Measurements from ENCODE around the gene ALX3.
"Not testable (repeated sequence)": the region's sequence is repeated elsewhere in the genome, so short reads cannot be mapped to it uniquely, and the experiment has no call there.

ALX3 gene

DNA sequence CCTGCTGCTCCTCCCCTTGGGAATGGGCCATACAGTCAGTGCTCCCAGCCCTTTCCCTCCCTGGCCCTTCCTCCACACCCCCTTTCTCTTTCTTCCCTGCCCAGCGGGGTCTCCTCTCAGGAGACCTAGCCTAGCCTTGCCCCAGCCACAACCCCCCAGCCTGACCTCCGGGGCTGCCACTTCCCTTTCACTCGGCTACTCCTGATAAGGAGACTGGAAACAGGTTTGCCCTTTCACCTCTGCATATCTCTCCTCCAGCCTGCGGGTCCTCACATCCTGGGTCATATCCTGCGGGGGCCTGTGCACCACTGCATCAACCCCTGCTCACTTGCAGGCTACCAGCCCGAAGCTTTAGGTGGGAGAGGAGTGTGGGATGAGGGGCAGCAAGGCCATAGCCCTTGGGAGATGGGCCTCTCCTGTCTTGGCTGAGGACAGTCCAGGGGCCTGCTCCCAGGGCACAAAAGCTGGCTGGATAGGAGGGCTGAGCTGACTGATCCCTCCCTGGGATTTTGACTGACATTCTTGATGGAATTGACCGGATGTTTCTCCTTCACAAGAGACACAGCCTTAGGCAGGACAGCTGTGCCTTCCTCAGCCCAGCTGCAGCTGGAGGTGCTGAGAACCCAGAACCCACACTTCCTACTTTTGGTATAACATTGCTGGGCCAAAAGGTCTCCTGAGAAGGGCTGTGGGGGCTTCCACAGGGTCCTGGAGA is 19.2 kb upstream of the ALX3 start:
- no peak for DNase-seq

DNA sequence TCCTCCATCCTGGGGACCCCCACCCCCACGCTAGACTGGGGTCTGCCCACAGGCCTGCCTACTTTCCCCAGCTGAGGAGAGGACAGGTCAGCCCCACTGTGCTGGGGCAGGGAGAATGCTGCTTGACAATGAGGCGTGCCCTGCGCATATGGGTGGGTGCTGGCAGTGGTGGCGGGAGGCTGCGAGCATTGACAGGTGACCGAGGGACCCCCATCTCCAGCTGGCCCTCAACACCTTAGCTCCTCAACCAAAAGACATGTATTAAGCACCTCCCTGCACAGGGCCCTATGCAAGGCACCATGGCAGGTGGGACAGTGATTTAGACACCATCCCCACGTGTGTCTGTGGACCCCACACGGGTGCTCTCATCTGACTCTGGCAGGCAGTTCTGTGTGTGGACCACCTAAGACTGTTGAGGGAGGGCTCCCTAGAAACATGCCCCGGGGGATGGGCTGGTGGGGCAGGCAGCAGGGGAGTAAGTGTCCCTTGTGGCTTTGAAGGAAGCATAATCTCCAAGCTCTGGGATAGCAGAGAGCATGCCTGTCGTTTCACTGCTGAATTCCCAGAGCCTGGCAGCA is 18.4 kb upstream of the ALX3 start:
- no peak for DNase-seq

DNA sequence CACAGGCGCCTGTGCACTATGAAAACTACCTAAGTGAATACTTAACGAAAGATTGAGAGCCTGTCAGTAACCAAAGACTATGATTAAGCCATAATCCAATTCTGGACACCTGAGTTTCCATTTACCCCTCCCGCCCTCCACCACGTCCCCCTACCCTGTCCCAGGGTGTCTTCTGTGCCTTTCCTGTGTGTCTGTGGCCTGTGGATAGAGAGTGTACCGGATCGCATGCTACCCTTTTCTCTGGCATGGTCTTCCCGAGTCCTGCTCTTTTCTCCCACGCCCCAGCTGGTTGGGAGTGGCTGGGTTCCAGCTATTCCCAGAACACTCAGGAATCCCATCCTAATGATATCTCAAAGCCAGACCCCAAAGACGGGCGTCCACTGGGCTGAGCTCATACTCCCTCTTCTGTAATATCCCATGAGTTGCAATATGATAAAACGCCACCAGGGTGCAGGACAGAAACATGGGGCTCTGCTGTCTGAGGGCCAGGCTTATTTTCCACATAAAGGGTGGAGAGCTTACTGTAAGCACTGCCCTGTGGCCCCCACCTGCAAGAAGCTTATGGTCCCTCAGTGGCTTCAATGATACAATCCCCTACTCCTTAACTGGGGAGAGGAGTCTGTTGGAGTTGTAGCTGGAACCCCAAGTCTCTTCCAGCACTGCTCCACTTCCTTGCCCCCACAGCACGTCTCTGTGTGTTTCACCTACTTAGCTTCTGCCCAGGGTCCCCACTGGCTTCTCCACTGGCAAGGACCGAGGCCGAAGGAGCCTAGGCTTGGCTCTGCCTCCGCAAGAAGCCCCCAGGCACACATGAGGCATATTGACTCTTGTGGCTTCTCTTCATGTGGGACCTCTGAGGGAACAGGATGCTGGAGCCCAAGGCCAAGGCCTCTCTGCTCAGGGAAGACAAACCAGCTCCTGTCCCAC is 17.6 kb upstream of the ALX3 start:
- peak in 13 of 51 donors; percentile 8 to 43 (median 20) for DNase-seq

DNA sequence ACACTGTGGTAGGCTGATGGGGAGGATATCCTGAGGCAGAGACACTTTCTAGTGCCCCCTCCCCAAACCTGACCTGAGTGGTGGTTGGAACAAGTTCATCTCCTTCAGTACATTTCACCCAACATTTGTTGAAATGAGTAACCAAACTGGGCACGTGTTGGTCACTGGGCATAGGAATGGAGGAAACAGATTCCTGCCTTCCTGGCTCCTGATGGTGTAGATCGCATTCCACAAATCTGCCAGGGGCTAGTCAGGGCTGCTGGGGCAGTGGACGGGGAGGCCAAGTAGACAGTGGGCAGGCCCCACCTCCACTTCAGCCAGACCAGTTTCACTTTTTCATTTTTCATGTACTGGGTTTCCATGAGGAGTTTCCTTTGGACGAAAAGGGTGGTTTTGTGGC is 16.5 kb upstream of the ALX3 start:
- DNase-seq, result no peak

DNA sequence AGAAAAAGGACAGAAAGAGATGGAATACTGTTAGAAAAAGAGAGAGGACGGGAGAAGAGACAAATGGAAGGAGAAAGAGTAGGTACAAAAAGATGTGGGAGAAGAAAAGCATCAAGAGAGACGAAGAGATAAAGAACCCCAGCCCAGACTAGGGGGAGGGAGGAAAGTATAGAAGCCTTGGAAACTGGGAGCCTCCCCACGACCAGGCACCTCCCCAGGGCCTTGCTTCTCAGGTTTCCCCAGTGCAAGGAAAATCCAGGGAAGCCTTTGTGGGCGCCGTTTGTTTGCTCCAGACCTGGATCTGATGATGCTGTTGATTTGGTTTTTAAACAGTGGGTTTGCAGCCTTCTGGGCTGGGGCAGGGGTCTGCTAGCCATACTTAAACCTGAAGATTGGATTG is 15.2 kb upstream of the ALX3 start:
- DNase-seq, result no peak

DNA sequence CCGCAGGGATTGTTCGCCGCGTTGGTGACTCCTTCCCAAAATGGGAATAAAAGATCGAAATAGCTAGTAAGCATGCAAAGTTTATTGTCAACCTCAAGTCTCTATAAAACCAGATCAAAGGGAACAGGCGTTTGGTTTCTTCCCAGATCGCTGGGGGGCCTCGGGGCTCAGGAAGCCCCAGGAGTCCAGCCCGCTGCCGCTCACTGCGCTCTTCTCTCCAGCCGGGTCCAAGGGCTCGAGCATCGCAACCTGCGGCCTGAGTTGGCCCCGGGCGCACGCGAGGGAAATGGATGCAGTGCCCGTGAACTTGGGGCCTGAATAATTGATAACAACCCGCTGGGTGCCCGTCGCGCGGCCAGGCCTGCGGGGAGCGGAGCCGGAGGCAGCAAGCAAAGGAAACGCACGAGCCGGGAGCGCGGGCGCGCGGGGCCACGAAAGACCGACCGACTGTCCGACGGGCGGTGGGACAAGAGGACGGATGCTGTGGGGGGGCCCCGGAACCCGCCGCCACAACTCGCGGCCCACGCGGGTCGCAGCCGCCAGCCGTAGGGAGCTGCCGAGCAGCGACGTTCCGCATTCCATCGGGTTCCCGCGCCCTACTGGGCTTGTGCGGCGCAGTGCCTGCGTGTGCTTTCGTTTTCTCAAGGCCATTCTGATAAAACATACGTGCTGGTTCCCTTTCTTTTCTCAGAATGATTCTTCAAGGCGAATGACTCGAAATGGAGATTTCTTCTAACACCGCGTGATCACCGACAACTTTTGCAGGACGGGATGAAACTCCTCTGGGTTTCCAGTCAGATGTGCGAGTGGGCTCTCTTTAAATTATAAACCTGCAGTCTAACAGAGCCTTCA is 14.0 kb upstream of the ALX3 start:
- peak in 1 of 51 donors; percentile 18 for DNase-seq

DNA sequence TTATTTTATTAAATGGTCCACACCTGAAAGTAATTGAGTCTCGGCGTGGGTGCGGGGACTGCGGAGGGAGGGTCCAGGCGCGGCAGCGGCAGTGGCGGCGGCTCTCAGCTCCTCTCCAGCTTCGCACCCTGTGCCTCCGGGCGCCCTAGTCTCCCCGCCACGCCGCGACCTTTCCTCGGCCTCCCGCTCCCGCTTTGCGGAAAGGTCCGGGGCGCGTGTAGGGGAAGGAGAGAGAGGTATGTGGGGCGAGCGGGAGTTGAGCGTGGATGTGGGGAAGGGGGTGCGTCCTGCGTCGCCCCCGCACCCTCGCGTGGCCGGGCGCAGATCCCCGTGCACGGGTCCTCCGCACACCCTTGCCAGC is 13.4 kb upstream of the ALX3 start:
- no peak for DNase-seq

DNA sequence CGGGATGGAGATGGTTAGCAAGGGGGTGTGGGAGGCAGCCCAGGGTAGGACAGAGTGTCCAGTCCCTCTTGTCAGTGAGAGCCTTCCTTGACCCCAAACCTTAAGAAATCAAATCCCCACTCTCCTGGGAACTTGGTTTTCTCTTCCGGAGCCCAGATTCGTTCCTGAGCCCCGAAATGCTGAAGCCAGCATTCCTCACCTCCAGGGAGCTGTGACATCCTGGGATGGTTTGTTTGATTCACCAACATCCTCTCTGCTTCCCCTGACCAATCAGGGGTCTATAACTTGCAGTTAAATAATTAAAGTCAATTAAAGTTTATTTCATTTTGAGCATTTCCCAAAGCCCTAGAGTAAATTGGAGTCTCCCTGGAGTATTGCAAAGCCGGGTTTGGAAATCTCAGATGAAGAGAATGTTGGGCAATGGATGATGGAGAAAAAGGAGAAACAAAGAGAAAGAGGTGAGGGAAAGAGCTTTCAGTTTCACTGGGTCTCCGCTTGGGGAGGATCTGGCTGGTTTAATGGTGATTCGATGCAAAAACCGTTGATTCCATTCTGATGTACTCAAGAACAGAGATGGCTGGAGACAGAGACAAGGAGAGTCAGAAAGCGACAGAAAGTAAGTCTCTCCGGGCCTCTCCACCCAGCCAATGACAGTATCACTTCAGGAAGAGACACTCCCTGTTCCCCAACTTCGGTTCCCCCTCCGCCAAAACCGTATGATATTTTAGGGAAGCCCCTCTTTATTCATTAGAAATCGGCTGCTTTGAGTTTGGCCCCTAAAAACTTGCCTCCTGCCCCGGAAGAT is 12.8 kb upstream of the ALX3 start:
- no peak for DNase-seq

DNA sequence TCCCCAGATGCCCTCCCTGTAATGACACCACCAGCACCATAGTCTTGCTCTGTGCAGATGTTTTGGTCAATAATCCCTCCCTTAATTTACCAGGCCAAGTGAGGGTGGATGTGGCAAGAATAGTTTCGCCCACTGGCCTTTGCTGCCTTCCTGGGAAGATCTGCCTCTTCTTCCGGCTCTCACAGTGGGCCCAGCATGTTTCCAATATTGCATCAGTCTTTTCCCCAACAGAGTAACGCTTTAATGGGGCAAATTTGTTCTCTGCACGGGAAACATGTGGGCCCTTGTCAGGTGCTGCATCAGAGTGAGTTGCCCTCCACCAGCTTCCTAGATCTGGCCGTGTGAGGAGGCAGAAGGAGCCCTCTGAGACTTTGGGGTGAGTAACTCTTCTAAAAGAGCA is 12.0 kb upstream of the ALX3 start:
- no peak for DNase-seq

DNA sequence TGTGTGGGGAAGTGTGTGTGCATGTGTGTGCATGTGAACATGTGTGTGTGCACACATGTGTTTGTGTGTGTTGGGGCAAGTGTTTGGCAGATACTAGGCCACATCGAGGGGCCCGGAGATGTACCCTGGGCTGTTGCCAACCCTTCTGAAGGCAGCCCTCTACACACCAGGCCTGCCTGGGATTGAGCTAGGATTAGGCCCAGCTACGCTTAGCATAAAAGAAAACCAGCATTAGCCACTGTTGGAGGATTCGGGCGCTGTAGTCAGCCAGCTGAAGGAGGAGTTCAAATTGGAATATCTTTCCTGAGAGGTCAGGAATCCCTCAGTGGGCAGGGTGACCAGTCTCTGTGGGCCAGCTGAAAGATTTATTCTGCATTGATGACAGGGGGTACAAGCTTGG is 10.6 kb upstream of the ALX3 start:
- no peak for DNase-seq

DNA sequence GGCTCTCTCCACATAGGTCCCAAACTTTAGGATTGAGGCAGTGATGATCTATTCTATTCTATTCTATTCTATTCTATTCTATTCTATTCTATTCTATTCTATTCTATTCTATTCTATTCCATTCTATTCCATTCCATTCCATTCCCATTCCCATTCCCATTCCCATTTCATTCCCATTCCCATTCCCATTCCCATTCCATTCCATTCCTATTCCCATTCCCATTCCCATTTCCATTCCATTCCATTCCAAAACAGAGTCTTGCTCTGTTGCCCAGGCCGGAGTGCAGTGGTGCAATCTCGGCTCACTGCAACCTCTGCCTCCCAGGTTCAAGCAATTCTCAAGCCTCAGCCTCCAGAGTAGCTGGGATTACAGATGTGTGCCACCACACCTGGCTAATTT is 9.5 kb upstream of the ALX3 start:
- not testable (repeated sequence) for DNase-seq

DNA sequence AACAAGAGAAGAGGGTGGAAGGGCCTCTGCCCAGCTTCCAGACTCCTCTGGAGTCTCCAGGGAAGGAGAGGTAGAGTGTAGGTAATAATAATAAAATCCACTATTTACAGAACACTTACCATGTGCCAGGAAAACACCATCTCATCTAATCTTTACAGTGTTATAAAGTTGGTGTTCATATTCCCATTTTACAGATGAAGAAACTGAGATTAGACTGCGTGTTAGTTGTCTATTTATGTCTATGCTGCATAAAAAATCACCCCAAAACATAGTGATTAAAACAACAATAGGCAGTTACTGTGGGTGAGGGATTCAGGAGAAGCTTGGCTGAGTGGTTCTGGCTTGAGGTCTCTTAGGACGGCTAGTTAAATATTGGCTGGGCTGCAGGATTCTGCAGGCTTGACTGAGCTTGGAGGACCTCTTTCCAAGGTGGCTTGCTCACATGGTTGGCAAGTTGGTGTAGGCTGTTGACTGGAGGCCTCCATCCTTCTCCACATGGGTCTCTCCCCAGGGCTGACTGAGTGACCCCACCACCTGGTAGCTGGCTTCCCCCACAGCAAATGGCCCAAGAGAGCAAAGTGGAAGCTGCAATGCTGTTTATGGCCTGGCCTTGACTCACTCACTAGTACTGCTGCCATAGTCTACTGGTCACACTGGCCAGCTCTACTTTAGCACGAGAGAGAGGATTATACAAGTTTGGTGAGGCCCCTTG is 6.5 kb upstream of the ALX3 start:
- DNase-seq, result no peak

DNA sequence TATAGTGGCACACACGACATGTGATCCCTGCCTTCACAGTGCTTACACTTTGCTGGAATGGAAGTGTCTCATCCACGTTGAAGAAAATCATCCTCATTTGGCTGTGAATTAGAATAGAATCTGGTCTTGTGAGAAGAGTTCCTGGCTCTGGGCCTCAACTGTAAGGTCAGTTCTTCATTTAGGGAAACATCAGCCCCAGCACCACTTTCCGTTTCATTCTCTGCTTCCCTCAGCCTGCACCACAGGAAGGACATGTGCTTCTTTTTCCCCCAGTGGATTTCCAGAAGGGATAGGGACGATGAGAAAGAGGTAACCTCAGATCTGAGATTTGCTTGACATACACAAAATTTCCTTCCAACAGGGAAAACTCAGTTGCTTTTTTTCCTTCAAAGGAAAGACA is 3.7 kb upstream of the ALX3 start:
- no peak for DNase-seq

DNA sequence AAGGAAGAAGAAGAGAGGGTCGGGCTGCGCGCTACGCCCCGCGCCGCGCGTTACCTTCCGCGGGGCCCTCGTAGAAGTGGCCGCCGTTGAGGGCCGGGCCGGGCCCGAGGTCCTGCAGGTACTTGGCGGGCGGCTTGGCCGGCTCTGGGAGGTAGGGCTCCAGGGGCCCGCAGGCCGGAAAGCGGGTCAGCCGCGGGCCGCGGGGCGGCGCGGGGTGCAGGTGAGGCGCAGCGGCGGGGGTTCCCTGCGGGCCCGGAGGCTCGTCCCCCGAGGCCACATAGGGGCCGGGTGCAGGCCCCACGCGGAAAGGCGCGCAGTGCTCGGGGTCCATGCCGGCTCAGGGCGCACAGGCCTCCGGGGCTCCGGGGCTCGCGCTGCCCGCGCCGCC is 196 bp downstream of the ALX3 start:
- DNase-seq, result no peak

DNA sequence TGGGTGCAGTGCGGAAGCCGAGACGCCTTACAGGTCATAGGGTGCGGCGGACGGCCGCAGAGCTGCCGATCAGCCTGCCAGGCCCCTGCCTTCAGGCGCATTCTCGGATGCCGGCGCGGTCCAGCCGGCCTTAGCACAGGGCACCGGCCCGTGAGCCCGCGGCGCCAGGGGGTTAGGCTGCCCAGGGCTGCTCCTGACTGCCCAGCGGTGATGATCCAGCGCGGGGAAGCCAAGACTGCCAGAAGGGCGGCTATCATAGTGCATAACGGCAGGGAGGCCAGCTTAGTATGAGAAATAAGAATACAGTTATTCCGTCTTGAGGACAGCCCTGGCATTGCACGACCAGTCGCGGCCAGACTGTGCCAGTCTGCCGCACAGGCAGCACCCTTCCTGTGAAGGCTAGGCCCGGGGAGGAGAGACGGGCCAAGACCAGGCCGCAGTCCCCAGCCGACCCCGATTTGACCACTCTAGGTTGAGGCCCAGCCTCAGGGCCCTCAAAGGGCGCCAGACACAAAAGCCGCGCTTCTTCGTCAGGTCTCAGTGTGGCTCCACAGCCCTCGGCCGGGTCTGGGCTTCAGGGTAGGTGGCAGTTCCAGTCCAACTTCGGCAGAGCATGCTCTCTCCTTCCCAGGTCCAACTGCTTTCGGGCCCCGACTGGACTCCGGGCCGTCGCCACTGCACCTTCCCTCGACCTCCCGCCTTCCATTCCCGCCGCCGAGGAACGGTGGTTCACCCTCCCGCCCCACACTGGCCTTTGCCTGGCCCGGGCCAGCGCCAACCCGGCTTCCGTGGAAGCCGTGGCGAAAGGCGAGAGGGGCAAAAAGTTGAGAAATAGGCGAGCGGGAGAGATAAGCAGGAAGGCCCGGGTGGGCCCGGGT is 829 bp downstream of the ALX3 start:
- no peak for DNase-seq

DNA sequence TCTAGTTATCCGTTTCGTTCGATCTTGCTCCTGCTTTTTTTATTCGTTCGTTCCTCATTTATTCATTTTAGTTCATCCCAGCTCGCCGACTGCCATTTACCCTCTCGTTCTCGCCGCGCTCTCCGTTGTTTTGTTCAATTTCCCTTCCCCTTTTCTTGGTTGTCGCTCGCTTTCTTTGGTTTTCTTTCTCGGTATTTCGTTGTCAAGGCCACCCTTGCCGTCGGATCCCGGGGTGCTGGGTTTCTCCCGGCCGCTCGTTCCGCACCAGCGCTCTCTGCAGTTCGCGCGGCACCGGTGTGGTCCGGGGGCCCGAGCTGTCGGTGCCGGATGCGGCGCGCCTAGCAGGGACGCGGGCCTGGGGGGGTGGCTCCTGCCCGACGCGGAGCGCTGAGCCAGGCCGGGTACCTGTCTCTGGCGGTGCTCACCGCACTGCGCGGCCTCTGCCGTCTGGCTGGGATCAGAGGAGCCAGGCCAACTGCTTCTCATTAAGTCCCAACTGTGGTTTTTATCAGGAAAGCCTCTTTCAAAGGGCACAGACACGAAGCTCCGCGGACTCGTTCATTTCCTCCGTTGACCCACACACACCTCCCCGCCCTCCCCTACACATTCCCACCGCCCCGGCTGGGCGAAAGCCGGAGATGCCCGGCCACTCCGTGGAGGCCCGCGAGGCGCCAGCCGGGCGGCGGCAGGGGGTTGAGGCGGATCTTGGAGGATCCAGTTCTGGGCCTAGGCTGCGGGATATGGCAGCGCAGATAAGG is 1.6 kb downstream of the ALX3 start:
- no peak for DNase-seq

DNA sequence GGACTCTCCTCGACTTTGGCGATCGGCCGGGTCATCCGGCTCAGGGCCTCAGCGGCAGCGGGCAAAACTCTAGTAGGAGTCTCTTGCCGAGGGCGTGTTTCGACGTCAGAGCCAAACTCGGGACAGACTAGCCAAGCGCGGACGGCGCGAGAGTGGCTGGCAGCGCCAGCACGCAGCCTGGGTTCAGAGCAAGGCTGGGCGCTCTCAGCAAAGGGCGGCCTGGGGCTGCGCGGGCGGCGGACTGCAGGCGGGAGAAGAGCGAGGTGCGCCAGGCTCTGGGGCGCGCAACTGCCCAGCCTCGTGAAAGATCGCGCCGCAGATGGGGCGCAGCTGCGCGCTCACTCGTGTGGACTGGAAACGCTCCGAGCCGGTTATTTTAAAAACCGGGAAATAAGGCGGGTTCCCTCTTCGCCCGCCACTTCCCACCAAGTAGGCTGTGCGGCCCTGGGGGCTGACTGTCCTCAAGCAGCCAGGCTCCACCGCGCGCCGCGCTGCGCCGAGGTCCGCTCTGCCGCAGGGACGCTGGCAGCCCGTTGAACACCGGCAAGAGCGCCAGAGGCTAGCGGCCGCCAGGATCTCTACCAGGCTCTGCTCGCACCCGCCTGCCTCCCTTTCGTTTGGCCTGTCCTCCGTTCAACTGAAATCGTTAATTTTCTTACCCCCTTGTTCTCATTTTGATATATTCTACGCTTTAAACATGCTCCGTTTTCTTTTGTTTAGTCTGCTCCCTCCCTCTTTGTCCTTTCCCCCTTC is 2.4 kb downstream of the ALX3 start:
- DNase-seq, result no peak

DNA sequence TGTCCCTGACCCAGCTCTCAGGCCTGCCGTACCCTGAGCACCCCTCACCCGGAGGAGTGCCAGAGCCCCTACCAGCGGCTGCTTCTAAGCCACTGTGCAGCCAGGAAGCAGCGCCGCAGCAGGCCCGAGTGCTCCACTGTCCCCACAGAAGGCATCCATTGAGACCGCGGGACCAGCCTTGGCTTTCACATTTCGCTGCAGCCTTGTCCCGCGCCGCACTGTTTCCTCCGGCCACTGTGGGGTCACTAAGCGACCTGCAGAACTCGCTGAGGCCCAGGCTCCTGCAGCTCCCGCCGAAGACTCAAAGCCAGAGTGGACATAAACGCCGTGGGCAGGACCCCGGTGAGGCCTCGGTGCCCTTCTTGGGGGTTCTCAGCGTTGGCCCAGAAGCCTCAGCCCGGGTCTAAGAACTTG is 3.0 kb downstream of the ALX3 start:
- no peak for DNase-seq
